ENCODE measurements around the gene CRAMP1.

The CRAMP1 gene

DNA sequence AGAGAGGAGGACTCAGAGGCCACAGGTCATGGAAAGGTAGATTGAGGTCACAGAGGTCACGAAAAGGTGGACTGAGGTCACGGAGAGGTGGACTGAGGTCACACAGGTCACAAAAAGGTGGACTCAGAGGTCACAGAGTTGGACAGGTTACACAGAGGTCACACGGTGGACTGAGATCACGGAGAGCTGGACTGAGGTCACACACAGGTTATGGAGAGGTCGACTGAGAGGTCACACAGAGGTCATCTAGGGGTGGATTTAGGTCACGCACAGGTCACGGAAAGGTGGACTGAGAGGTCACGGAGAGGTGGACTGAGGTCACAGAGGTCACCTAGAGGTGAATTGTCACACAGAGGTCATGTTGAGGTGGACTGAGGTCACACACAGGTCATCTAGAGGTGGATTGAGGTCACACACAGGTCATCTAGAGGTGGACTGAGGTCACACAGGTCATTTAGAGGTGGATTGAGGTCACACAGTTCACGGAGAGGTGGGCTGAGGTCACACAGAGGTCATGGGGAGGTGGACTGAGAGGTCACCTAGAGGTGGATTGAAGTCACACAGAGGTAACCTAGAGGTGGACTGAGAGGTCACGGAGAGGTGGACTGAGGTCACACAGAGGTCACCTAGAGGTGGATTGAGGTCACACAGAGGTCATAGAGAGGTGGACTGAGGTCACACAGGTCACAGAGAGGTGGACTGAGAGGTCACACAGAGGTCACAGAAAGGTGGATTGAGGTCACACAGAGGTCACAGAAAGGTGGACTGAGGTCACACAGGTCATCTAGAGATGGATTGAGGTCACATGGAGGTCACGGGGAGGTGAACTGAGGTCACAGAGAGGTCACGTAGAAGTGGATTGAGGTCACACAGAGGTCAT, 39.2 kb downstream of the CRAMP1 start:
- no peak for TF ChIP-seq POLR2AphosphoS5 (IDR thresholded peaks at IDR 0.05; ENCODE audit: low read depth, low read length)
- TF ChIP-seq TAF1 (IDR thresholded peaks at IDR 0.05; ENCODE audit: borderline replicate concordance, insufficient read depth, low read length): no peak
- TF ChIP-seq FOXP2 (optimal IDR thresholded peaks at IDR 0.05; ENCODE audit: borderline replicate concordance, extremely low read depth, extremely low read length, insufficient read depth): no peak
- TF ChIP-seq, protein P1, sequence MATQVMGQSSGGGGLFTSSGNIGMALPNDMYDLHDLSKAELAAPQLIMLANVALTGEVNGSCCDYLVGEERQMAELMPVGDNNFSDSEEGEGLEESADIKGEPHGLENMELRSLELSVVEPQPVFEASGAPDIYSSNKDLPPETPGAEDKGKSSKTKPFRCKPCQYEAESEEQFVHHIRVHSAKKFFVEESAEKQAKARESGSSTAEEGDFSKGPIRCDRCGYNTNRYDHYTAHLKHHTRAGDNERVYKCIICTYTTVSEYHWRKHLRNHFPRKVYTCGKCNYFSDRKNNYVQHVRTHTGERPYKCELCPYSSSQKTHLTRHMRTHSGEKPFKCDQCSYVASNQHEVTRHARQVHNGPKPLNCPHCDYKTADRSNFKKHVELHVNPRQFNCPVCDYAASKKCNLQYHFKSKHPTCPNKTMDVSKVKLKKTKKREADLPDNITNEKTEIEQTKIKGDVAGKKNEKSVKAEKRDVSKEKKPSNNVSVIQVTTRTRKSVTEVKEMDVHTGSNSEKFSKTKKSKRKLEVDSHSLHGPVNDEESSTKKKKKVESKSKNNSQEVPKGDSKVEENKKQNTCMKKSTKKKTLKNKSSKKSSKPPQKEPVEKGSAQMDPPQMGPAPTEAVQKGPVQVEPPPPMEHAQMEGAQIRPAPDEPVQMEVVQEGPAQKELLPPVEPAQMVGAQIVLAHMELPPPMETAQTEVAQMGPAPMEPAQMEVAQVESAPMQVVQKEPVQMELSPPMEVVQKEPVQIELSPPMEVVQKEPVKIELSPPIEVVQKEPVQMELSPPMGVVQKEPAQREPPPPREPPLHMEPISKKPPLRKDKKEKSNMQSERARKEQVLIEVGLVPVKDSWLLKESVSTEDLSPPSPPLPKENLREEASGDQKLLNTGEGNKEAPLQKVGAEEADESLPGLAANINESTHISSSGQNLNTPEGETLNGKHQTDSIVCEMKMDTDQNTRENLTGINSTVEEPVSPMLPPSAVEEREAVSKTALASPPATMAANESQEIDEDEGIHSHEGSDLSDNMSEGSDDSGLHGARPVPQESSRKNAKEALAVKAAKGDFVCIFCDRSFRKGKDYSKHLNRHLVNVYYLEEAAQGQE (IDR thresholded peaks at IDR 0.05; ENCODE audit: insufficient read depth in 1 of 2, low read depth in 2 of 2, low read length in 2 of 2): no peak

DNA sequence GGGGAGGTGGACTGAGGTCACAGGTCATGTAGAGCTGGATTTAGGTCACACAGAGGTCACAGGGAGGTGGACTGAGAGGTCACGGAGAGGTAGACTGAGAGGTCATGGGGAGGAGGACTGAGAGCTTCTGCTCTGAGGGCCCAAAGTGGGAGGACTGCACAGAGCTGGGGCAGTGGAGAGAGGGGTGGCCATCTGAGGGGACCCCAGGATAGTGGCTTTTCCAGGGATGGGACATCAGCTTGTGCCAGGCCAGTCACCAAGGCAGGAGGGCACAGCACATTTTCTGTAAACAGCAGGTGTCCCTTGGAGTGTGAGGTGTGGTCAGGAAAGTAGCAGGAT, 39.8 kb downstream of the CRAMP1 start:
- TF ChIP-seq FOXP2 (optimal IDR thresholded peaks at IDR 0.05; ENCODE audit: borderline replicate concordance, extremely low read depth, extremely low read length, insufficient read depth): no peak
- no peak for TF ChIP-seq POLR2AphosphoS5 (IDR thresholded peaks at IDR 0.05; ENCODE audit: low read depth, low read length)
- TF ChIP-seq, protein P1 (IDR thresholded peaks at IDR 0.05; ENCODE audit: insufficient read depth in 1 of 2, low read depth in 2 of 2, low read length in 2 of 2): no peak
- no peak for TF ChIP-seq TAF1 (IDR thresholded peaks at IDR 0.05; ENCODE audit: borderline replicate concordance, insufficient read depth, low read length)
- no peak for TF ChIP-seq SIN3A (IDR thresholded peaks at IDR 0.05; ENCODE audit: borderline replicate concordance, insufficient read depth, low read length)

DNA sequence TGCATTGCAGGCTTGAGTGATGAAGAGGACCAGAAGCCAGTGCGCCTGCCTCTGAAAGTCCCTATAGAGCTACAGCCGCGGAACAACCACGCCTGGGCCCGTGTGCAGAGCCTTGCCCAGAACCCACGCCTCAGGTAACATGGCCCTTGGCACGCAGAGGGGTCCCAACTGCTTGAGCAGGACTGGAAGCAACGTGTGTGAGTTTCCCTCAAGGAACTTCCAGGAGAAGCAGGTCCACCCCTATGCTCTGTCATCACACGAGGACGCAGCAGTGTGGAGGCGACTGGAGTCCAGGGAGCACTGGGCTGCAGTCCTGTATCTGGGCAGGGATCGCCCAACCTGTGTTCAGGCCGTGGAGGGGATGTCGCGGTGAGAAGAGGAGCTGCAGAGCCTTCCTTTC, 40.9 kb downstream of the CRAMP1 start:
- TF ChIP-seq, protein P1 (IDR thresholded peaks at IDR 0.05; ENCODE audit: insufficient read depth in 1 of 2, low read depth in 2 of 2, low read length in 2 of 2): no peak
- TF ChIP-seq FOXP2 (optimal IDR thresholded peaks at IDR 0.05; ENCODE audit: borderline replicate concordance, extremely low read depth, extremely low read length, insufficient read depth): no peak
- no peak for TF ChIP-seq SIN3A (IDR thresholded peaks at IDR 0.05; ENCODE audit: borderline replicate concordance, insufficient read depth, low read length)
- TF ChIP-seq TAF1 (IDR thresholded peaks at IDR 0.05; ENCODE audit: borderline replicate concordance, insufficient read depth, low read length): no peak
- no peak for TF ChIP-seq POLR2AphosphoS5 (IDR thresholded peaks at IDR 0.05; ENCODE audit: low read depth, low read length)

DNA sequence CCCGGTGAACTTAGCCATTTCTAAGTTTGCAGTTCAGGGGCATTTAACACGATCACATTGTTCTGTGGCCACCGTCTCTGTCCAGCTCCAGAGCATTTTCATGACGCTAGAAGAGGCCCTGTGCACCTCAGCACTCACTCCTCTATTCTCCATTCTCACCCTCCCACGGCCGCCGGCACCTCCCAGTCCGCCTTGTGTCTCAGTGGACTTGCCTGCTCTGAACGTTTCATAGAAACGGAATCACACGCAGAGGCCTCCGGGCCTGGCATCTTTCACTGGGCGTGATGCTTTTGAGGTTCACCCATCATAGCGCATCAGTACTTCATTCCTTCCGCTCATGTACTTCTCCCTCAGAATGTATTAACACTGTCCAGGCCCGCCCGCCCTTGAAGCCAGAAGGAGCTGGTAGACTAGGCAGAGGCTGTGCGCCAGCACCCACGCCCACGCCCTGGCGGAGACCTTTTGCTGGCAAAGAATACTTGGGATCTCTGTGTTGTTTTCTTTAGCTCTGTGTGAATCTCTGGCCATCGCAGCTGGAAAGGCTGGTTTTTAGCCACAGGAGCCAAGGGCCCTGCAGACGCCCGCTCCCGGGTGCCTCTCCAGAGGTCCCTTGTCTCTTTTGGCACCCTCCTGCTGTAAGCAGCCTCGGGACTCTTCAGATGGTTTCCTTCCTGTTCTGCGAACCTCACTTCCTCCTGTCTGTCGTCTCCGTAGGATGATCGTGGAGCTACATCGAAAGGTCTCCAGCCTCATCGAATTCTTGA, 42.5 kb downstream of the CRAMP1 start:
- TF ChIP-seq TAF1 (IDR thresholded peaks at IDR 0.05; ENCODE audit: borderline replicate concordance, insufficient read depth, low read length) (no peak), POLR2AphosphoS5 (IDR thresholded peaks at IDR 0.05; ENCODE audit: low read depth, low read length) (no peak), FOXP2 (optimal IDR thresholded peaks at IDR 0.05; ENCODE audit: borderline replicate concordance, extremely low read depth, extremely low read length, insufficient read depth) (no peak), SIN3A (IDR thresholded peaks at IDR 0.05; ENCODE audit: borderline replicate concordance, insufficient read depth, low read length) (no peak)
- TF ChIP-seq, protein P1 (IDR thresholded peaks at IDR 0.05; ENCODE audit: insufficient read depth in 1 of 2, low read depth in 2 of 2, low read length in 2 of 2): no peak
